ENCODE data around the gene PLCB1.

The PLCB1 gene

GRCh38 chr20:8365634-8366033, 233.6 kb downstream of the PLCB1 start:
- TF ChIP-seq ZFX (IDR thresholded peaks at IDR 0.05) (no peak), CTCF (conservative IDR thresholded peaks at IDR 0.05) (no peak)
- no peak overlapping the region for H3K27ac ChIP-seq

GRCh38 chr20:8366303-8366923, 234.3 kb downstream of the PLCB1 start:
- H3K27ac ChIP-seq = no peak overlapping the region
- TF ChIP-seq ZFX (IDR thresholded peaks at IDR 0.05) (no peak), CTCF (conservative IDR thresholded peaks at IDR 0.05) (no peak)

- TF ChIP-seq CTCF (conservative IDR thresholded peaks at IDR 0.05) = no peak
- TF ChIP-seq ZFX (IDR thresholded peaks at IDR 0.05) = no peak
- no peak overlapping the region for H3K27ac ChIP-seq
Observed at GRCh38 chr20:8367689-8368088, 235.6 kb downstream of the PLCB1 start.

- TF ChIP-seq CTCF (conservative IDR thresholded peaks at IDR 0.05) (no peak), ZFX (IDR thresholded peaks at IDR 0.05) (no peak)
- H3K27ac ChIP-seq = no peak overlapping the region
Observed at GRCh38 chr20:8368670-8369069, 236.6 kb downstream of the PLCB1 start.

- no peak overlapping the region; the same call in 1 of the 2 replicates for H3K27ac ChIP-seq
- TF ChIP-seq ZFX (IDR thresholded peaks at IDR 0.05) (no peak), CTCF (conservative IDR thresholded peaks at IDR 0.05) (no peak)
Observed at GRCh38 chr20:8369311-8369710, 237.2 kb downstream of the PLCB1 start.

- TF ChIP-seq CTCF (conservative IDR thresholded peaks at IDR 0.05) = no peak
- H3K27ac ChIP-seq = no peak overlapping the region
Observed at GRCh38 chr20:8370774-8371173, 238.7 kb downstream of the PLCB1 start.

GRCh38 chr20:8372824-8373380, 240.8 kb downstream of the PLCB1 start:
- no peak for TF ChIP-seq ZFX (IDR thresholded peaks at IDR 0.05)
- no peak for TF ChIP-seq CTCF (conservative IDR thresholded peaks at IDR 0.05)
- H3K27ac ChIP-seq = no peak overlapping the region
